ENCODE results near the gene FCSK.
A peak's percentile ranks its signal among the peaks of the same experiment; 100 is the strongest.
"Not testable (repeated sequence)": the region's sequence is repeated elsewhere in the genome, so short reads cannot be mapped to it uniquely, and the experiment has no call there.

Gene FCSK

GRCh38 chr16:70454222-70455034, at the start of gene FCSK:
Gene FCSK (plus strand): TSS chr16:70454595. CDS start chr16:70463191, 8,596 bp downstream.
- peak; percentile 54 to 61 for DNase-seq

GRCh38 chr16:70406104-70406503, 48.3 kb upstream of the FCSK start:
- not testable (repeated sequence) for DNase-seq

GRCh38 chr16:70407811-70408274, 46.6 kb upstream of the FCSK start:
- DNase-seq: no peak

- no peak for DNase-seq
These were observed 43.7 kb upstream of the FCSK start for GRCh38 chr16:70410734-70411133.

- DNase-seq: no peak
These were observed 42.0 kb upstream of the FCSK start for GRCh38 chr16:70412385-70412784.

- not testable (repeated sequence) for DNase-seq
These were observed 40.8 kb upstream of the FCSK start for GRCh38 chr16:70413572-70413971.

- no peak for DNase-seq
These were observed 37.4 kb upstream of the FCSK start for GRCh38 chr16:70416748-70417616.

GRCh38 chr16:70417661-70418060, 36.7 kb upstream of the FCSK start:
- no peak for DNase-seq

- no peak for DNase-seq
These were observed 36.0 kb upstream of the FCSK start for GRCh38 chr16:70418274-70418992.

- no peak for DNase-seq
These were observed 35.4 kb upstream of the FCSK start for GRCh38 chr16:70418993-70419318.

- DNase-seq: no peak
These were observed 34.7 kb upstream of the FCSK start for GRCh38 chr16:70419384-70420327.

GRCh38 chr16:70421014-70421413, 33.4 kb upstream of the FCSK start:
- no peak for DNase-seq

- no peak for DNase-seq
These were observed 32.7 kb upstream of the FCSK start for GRCh38 chr16:70421473-70422311.

GRCh38 chr16:70422543-70422942, 31.9 kb upstream of the FCSK start:
- DNase-seq: no peak

- DNase-seq: no peak
These were observed 26.6 kb upstream of the FCSK start for GRCh38 chr16:70427786-70428177.

GRCh38 chr16:70428178-70428998, 26.0 kb upstream of the FCSK start:
- DNase-seq: peak; percentile 46 to 56

- no peak for DNase-seq
These were observed 24.3 kb upstream of the FCSK start for GRCh38 chr16:70429888-70430666.

GRCh38 chr16:70430667-70431536, 23.5 kb upstream of the FCSK start:
- DNase-seq: no peak

All from stimulated activated CD4-positive, alpha-beta T cell treated with anti-CD3 and anti-CD28 coated beads, Interleukin-2, amount 100 ng/mL, for 48 hours (primary cell).